Measurements from ENCODE around the gene RAB8B.

RAB8B gene

DNA sequence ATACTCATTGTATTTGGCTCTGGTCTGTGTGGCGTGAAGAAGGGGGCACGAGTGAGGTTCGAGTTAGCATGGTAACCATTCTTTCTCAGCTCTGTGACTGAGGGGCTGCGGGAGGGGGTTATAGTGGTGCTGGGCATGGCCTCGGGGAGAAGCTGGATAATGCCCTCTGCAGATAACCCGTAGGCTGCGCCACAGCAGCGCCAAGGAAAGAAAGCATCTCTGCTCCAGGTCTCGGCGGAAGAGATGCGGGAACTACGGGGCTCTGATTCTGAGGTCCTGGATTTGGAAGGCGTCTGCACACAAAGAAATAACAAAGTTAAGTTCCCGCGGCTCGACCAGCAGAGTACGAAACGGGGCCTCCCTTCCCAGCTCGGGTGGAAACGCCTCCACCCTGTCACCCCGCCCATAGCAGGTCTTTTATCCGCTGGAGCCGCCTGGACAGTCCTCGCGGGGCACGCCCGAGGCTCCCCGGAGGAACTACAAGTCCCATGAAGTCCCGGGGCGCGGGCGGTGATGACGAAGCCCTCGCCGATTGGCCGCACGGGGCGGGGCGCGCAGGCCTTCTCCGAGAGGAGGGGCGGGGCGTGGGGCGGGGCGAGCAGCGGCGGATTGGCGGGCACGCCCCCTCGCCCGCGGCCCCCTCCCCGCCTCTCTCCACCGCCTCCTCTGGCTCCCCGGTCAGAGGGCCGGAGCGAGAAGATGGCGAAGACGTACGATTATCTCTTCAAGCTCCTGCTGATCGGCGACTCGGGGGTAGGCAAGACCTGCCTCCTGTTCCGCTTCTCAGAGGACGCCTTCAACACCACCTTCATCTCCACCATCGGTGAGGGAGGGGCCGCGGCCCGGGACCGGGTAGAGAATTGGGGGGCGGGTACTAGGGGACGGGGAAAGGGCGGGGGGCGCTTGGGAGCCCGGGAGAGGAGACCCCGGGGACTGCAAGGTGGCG, at the start of gene RAB8B:
Gene RAB8B (plus strand): TSS at position 681 of the 946 bp plus-strand sequence. CDS start 19 bp downstream, at position 700.
- peak; percentile 94 for DNase-seq (ENCODE audit: low read depth)
- TF ChIP-seq, protein P1, sequence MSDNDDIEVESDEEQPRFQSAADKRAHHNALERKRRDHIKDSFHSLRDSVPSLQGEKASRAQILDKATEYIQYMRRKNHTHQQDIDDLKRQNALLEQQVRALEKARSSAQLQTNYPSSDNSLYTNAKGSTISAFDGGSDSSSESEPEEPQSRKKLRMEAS (IDR thresholded peaks at IDR 0.05; ENCODE audit: low read depth, low read length), result peak; percentile 47; the same call in 1 of the 2 replicates
- TF ChIP-seq MYC (IDR thresholded peaks at IDR 0.05; ENCODE audit: low read depth, low read length), result peak; percentile 23
- TF ChIP-seq POLR2A (IDR thresholded peaks at IDR 0.05; ENCODE audit: extremely low read depth, insufficient read length), result peak; percentile 62
- TF ChIP-seq, protein P2, sequence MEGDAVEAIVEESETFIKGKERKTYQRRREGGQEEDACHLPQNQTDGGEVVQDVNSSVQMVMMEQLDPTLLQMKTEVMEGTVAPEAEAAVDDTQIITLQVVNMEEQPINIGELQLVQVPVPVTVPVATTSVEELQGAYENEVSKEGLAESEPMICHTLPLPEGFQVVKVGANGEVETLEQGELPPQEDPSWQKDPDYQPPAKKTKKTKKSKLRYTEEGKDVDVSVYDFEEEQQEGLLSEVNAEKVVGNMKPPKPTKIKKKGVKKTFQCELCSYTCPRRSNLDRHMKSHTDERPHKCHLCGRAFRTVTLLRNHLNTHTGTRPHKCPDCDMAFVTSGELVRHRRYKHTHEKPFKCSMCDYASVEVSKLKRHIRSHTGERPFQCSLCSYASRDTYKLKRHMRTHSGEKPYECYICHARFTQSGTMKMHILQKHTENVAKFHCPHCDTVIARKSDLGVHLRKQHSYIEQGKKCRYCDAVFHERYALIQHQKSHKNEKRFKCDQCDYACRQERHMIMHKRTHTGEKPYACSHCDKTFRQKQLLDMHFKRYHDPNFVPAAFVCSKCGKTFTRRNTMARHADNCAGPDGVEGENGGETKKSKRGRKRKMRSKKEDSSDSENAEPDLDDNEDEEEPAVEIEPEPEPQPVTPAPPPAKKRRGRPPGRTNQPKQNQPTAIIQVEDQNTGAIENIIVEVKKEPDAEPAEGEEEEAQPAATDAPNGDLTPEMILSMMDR (IDR thresholded peaks at IDR 0.05; ENCODE audit: low read depth, low read length), result no peak
- H3K4me3 ChIP-seq (ENCODE audit: low read depth, low read length), result peak within 1 kb of the TSS; percentile 71

DNA sequence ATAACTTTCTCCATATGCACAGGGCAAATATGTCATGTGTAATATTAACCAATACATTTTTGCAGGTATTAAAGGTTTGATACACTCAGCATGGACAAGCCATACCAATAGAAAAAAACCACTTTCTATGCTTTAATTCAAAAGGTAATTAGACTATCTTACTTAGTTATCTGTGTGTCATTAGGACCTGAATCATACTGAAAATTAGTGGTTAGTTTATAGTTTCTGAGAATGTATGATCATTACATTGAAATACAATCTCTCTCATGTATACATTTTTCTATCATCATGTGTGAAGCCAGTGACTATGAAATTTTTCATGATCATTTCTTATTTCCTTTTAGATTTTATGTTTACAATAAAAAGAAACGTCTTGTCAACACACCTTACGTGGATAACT, 48.5 kb upstream of the RAB8B start:
- DNase-seq (ENCODE audit: low read depth), result no peak
- TF ChIP-seq, protein P1 (IDR thresholded peaks at IDR 0.05; ENCODE audit: low read depth, low read length), result no peak
- TF ChIP-seq MYC (IDR thresholded peaks at IDR 0.05; ENCODE audit: low read depth, low read length), result no peak
- no peak for TF ChIP-seq POLR2A (IDR thresholded peaks at IDR 0.05; ENCODE audit: extremely low read depth, insufficient read length)
- TF ChIP-seq, protein P2 (IDR thresholded peaks at IDR 0.05; ENCODE audit: low read depth, low read length), result no peak
- no peak overlapping the region for H3K4me3 ChIP-seq (ENCODE audit: low read depth, low read length)

DNA sequence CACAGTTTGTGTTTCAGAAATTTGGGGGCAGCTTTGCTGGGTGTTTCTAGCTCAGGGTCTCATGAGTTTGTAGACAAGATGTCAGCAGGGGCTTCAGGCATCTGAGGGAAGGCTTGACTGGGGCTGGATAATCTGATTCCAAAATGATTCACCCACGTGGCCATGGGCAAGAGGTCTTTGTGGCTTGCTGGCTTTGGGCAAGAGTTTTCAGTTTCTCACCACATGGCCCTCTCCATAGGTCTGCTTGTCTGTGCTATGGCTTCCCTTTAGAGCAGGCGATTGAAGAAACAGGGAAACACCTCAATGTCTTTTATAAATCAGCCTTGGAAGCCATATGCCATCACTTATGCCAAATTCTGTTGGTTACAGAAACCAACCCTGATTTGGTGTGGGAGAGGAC, 44.0 kb upstream of the RAB8B start:
- TF ChIP-seq, protein P1 (IDR thresholded peaks at IDR 0.05; ENCODE audit: low read depth, low read length), result no peak
- TF ChIP-seq, protein P2 (IDR thresholded peaks at IDR 0.05; ENCODE audit: low read depth, low read length), result no peak
- TF ChIP-seq POLR2A (IDR thresholded peaks at IDR 0.05; ENCODE audit: extremely low read depth, insufficient read length) (no peak), MYC (IDR thresholded peaks at IDR 0.05; ENCODE audit: low read depth, low read length) (no peak)
- H3K4me3 ChIP-seq (ENCODE audit: low read depth, low read length), result no peak overlapping the region
- DNase-seq (ENCODE audit: low read depth), result no peak

DNA sequence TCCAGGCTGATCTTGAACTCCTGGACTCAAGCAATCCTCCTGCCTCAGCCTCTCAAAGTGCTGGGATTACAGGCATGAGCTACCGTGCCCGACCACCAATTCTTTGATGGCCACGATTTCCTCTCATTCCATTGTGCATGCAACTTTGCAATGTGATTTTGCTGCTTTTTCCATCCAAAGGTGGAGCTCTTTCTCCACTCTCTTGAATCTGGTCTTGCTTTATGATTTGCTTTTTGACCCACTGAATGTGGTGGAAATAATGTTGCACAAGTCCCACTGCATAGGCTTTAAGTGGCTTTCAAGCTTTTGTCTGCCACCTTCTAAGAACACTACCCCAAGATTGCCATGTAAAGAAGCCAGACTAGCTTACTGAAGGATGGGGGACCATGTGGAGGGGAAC, 42.7 kb upstream of the RAB8B start:
- no peak for TF ChIP-seq POLR2A (IDR thresholded peaks at IDR 0.05; ENCODE audit: extremely low read depth, insufficient read length)
- TF ChIP-seq, protein P2 (IDR thresholded peaks at IDR 0.05; ENCODE audit: low read depth, low read length), result no peak
- H3K4me3 ChIP-seq (ENCODE audit: low read depth, low read length), result no peak overlapping the region
- DNase-seq (ENCODE audit: low read depth), result peak; percentile 13

DNA sequence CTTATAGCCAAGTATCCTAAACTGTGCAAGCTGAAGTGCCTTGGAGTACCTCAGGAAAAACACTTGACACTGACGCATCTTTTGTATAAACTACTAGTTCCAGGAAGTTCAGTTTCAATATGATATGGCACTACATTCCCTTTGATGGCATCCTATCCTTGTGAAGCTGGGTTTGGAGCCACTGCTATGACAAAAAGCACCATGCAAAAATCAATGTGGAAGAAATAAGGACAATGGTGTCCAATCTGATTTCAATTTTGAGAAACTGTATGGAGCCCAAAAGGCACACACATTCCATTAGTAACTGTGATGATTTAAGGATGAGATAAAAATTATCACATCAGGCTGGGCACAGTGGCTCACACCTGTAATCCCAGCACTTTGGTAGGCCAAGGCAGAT, 37.7 kb upstream of the RAB8B start:
- no peak overlapping the region for H3K4me3 ChIP-seq (ENCODE audit: low read depth, low read length)
- DNase-seq (ENCODE audit: low read depth), result no peak
- TF ChIP-seq POLR2A (IDR thresholded peaks at IDR 0.05; ENCODE audit: extremely low read depth, insufficient read length) (no peak), MYC (IDR thresholded peaks at IDR 0.05; ENCODE audit: low read depth, low read length) (no peak)
- TF ChIP-seq, protein P1 (IDR thresholded peaks at IDR 0.05; ENCODE audit: low read depth, low read length), result no peak
- TF ChIP-seq, protein P2 (IDR thresholded peaks at IDR 0.05; ENCODE audit: low read depth, low read length), result no peak

Measured in NB4 (cell line).